GM12801 (cell line): ENCODE results near the gene CELF4.

Experiments used
- TF ChIP-seq, protein P1 (sequence below): IDR thresholded peaks from one replicate; pipeline ENCODE4 v1.5.1; 2011; ENCODE audit warnings: control low read depth; ENCODE audit not compliant: insufficient read length; ENCODE audit errors: extremely low read depth

The CELF4 gene

GRCh38 chr18:37564711-37565100 lies 892 bp downstream of the CELF4 start:
- TF ChIP-seq, protein P1, sequence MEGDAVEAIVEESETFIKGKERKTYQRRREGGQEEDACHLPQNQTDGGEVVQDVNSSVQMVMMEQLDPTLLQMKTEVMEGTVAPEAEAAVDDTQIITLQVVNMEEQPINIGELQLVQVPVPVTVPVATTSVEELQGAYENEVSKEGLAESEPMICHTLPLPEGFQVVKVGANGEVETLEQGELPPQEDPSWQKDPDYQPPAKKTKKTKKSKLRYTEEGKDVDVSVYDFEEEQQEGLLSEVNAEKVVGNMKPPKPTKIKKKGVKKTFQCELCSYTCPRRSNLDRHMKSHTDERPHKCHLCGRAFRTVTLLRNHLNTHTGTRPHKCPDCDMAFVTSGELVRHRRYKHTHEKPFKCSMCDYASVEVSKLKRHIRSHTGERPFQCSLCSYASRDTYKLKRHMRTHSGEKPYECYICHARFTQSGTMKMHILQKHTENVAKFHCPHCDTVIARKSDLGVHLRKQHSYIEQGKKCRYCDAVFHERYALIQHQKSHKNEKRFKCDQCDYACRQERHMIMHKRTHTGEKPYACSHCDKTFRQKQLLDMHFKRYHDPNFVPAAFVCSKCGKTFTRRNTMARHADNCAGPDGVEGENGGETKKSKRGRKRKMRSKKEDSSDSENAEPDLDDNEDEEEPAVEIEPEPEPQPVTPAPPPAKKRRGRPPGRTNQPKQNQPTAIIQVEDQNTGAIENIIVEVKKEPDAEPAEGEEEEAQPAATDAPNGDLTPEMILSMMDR = no peak

- TF ChIP-seq, protein P1 = no peak
These were observed 1.6 kb downstream of the CELF4 start for GRCh38 chr18:37563931-37564392.

GRCh38 chr18:37561986-37562385 lies 3.6 kb downstream of the CELF4 start:
- TF ChIP-seq, protein P1 = no peak

- TF ChIP-seq, protein P1 = no peak
These were observed 5.6 kb downstream of the CELF4 start for GRCh38 chr18:37560003-37560402.

DNA sequence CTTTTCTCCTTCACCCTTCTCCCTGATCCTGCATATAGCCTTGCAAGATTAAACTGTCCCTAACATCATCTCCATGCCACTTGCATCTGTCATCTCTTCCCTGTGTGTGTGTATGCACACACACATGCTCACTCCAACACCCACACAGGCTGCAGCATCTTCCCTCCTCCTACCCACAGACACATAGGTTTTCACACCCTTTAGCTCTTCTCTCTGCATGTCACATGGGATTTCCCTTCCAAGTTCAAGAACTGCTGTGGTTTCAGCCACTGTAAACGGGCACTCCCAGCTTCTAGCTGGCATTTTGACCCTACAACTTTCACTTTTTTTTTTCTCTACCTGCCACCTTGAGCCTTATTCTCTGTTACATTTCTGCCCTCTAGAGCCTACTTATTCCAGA lies 6.4 kb downstream of the CELF4 start:
- TF ChIP-seq, protein P1 = no peak

DNA sequence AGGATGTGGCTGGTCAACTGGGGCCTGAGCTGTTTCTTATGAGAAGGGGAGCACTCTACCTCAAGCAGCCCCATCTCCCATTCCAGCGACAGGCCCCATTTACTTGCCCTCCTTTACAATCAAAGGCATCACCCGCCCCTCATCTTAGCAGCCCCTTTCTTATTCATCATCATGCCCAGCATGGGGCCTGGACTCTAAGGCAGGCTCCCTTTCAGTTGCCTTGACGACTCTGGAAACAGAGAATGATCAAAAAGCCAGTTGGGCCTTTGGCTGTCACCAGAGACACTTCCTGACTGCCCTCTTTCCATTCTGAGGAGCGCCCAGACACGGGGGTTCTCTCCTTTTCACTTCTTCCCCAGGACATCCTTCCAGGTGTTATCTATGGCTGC lies 11.2 kb downstream of the CELF4 start:
- TF ChIP-seq, protein P1 = no peak

GRCh38 chr18:37553633-37554398 lies 11.8 kb downstream of the CELF4 start:
- TF ChIP-seq, protein P1 = no peak
